ENCODE measurements around the gene DHRS2. TPM values are rescaled to one million over a fixed set of nuclear protein-coding genes. Genes with fewer than 3 reads are reported as not detected.

Gene DHRS2
- total and polyA plus RNA-seq, 2 of the 13 experiments (the other 11 are each of a cell fraction or from before 2014, with no cell fraction given) = 1,621 to 3,021 TPM

DNA sequence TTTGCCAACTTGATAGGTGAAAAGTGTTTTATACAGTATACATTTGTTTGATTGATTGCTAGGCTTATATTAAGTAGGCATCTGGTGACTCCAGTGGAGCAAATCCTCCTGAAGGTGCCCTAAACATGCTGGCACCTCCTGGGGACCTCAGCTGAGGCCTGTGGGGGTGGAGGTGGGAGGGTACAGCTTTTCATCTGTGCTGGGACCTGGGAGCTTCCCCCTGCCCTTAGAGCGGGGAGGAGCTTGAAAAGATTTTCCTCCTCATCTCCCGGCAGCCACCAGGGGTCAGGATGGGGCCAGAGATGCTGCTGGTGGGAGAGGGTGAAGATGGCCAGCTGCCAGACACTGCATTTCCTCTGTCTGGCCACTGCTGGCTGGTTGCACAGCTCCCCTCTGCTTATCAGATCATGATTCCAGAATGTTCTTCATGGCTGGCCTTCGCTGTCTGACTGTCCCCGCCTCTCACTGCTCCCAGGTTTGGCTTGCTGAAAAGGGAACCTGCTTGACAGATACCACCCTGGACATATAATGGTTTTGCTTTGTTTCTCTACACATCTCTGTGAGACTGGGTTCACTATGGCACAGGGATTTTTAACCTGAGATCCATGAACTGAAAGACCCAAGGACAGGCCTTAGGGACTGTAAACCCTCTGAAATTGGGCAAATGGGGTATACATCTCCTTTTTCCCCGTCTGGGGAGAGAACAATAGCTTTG, 47.1 kb upstream of the DHRS2 start (continued):
- TF ChIP-seq RBFOX2 (IDR thresholded peaks at IDR 0.05; ENCODE audit: low read depth, low read length) (no peak), GZF1 (CRISPR knock-in tag; IDR thresholded peaks at IDR 0.05) (peak; percentile 63; the same call in 1 of the 2 replicates), NR3C1 (CRISPR knock-in tag; IDR thresholded peaks at IDR 0.05) (no peak), CAMTA2 (CRISPR knock-in tag; IDR thresholded peaks at IDR 0.05; ENCODE audit: borderline replicate concordance) (peak; percentile 73; the same call in 1 of the 2 replicates), KDM6A (CRISPR knock-in tag; IDR thresholded peaks at IDR 0.05; ENCODE audit: low read depth) (0 out of 2 replicates have a peak, but pooled peaks have one; percentile 11), MAFG (CRISPR knock-in tag; IDR thresholded peaks at IDR 0.05) (no peak), RBM22 (optimal IDR thresholded peaks at IDR 0.05; ENCODE audit: low read length) (peak; percentile 67), ZNF44 (CRISPR knock-in tag; IDR thresholded peaks at IDR 0.05) (peak; percentile 90; the same call in 1 of the 2 replicates)
- TF ChIP-seq, protein P1, sequence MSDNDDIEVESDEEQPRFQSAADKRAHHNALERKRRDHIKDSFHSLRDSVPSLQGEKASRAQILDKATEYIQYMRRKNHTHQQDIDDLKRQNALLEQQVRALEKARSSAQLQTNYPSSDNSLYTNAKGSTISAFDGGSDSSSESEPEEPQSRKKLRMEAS (IDR thresholded peaks at IDR 0.05) = peak; percentile 96
- TF ChIP-seq, protein P2, sequence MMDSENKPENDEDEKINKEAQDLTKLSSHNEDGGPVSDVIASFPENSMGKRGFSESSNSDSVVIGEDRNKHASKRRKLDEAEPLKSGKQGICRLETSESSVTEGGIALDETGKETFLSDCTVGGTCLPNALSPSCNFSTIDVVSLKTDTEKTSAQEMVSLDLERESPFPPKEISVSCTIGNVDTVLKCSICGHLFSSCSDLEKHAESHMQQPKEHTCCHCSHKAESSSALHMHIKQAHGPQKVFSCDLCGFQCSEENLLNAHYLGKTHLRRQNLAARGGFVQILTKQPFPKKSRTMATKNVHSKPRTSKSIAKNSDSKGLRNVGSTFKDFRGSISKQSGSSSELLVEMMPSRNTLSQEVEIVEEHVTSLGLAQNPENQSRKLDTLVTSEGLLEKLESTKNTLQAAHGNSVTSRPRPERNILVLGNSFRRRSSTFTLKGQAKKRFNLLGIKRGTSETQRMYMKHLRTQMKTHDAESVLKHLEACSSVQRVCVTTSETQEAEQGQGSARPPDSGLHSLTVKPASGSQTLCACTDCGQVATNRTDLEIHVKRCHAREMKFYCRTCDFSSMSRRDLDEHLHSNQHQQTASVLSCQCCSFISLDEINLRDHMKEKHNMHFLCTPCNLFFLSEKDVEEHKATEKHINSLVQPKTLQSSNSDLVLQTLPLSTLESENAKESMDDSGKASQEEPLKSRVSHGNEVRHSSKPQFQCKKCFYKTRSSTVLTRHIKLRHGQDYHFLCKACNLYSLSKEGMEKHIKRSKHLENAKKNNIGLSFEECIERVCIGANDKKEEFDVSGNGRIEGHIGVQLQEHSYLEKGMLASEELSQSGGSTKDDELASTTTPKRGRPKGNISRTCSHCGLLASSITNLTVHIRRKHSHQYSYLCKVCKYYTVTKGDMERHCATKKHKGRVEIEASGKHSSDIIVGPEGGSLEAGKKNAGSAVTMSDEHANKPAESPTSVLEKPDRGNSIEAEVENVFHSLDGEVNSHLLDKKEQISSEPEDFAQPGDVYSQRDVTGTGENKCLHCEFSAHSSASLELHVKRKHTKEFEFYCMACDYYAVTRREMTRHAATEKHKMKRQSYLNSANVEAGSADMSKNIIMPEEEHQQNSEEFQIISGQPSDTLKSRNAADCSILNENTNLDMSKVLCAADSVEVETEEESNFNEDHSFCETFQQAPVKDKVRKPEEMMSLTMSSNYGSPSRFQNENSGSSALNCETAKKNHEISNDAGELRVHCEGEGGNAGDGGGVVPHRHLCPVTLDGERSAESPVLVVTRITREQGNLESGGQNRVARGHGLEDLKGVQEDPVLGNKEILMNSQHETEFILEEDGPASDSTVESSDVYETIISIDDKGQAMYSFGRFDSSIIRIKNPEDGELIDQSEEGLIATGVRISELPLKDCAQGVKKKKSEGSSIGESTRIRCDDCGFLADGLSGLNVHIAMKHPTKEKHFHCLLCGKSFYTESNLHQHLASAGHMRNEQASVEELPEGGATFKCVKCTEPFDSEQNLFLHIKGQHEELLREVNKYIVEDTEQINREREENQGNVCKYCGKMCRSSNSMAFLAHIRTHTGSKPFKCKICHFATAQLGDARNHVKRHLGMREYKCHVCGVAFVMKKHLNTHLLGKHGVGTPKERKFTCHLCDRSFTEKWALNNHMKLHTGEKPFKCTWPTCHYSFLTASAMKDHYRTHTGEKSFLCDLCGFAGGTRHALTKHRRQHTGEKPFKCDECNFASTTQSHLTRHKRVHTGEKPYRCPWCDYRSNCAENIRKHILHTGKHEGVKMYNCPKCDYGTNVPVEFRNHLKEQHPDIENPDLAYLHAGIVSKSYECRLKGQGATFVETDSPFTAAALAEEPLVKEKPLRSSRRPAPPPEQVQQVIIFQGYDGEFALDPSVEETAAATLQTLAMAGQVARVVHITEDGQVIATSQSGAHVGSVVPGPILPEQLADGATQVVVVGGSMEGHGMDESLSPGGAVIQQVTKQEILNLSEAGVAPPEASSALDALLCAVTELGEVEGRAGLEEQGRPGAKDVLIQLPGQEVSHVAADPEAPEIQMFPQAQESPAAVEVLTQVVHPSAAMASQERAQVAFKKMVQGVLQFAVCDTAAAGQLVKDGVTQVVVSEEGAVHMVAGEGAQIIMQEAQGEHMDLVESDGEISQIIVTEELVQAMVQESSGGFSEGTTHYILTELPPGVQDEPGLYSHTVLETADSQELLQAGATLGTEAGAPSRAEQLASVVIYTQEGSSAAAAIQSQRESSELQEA (CRISPR knock-in tag; IDR thresholded peaks at IDR 0.05; ENCODE audit: not compliant biosample characterization) = no peak
- TF ChIP-seq, protein P3, sequence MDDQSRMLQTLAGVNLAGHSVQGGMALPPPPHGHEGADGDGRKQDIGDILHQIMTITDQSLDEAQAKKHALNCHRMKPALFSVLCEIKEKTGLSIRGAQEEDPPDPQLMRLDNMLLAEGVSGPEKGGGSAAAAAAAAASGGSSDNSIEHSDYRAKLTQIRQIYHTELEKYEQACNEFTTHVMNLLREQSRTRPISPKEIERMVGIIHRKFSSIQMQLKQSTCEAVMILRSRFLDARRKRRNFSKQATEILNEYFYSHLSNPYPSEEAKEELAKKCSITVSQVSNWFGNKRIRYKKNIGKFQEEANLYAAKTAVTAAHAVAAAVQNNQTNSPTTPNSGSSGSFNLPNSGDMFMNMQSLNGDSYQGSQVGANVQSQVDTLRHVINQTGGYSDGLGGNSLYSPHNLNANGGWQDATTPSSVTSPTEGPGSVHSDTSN (CRISPR knock-in tag; IDR thresholded peaks at IDR 0.05; ENCODE audit: borderline replicate concordance) = no peak
- TF ChIP-seq, protein P4, sequence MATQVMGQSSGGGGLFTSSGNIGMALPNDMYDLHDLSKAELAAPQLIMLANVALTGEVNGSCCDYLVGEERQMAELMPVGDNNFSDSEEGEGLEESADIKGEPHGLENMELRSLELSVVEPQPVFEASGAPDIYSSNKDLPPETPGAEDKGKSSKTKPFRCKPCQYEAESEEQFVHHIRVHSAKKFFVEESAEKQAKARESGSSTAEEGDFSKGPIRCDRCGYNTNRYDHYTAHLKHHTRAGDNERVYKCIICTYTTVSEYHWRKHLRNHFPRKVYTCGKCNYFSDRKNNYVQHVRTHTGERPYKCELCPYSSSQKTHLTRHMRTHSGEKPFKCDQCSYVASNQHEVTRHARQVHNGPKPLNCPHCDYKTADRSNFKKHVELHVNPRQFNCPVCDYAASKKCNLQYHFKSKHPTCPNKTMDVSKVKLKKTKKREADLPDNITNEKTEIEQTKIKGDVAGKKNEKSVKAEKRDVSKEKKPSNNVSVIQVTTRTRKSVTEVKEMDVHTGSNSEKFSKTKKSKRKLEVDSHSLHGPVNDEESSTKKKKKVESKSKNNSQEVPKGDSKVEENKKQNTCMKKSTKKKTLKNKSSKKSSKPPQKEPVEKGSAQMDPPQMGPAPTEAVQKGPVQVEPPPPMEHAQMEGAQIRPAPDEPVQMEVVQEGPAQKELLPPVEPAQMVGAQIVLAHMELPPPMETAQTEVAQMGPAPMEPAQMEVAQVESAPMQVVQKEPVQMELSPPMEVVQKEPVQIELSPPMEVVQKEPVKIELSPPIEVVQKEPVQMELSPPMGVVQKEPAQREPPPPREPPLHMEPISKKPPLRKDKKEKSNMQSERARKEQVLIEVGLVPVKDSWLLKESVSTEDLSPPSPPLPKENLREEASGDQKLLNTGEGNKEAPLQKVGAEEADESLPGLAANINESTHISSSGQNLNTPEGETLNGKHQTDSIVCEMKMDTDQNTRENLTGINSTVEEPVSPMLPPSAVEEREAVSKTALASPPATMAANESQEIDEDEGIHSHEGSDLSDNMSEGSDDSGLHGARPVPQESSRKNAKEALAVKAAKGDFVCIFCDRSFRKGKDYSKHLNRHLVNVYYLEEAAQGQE (IDR thresholded peaks at IDR 0.05; ENCODE audit: borderline replicate concordance in 1 of 2, low read depth in 1 of 2, low read length in 2 of 2) = no peak
- TF ChIP-seq, protein P5, sequence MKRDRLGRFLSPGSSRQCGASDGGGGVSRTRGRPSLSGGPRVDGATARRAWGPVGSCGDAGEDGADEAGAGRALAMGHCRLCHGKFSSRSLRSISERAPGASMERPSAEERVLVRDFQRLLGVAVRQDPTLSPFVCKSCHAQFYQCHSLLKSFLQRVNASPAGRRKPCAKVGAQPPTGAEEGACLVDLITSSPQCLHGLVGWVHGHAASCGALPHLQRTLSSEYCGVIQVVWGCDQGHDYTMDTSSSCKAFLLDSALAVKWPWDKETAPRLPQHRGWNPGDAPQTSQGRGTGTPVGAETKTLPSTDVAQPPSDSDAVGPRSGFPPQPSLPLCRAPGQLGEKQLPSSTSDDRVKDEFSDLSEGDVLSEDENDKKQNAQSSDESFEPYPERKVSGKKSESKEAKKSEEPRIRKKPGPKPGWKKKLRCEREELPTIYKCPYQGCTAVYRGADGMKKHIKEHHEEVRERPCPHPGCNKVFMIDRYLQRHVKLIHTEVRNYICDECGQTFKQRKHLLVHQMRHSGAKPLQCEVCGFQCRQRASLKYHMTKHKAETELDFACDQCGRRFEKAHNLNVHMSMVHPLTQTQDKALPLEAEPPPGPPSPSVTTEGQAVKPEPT (CRISPR knock-in tag; IDR thresholded peaks at IDR 0.05; ENCODE audit: low read depth) = peak; percentile 96; the same call in 1 of the 2 replicates

All from HepG2 (cell line).